Vagina (tissue), 2 donors: Measurements from ENCODE around the gene SSBP2.

Experiments
- CTCF ChIP-seq, 3 experiments: fragments of 450-650 bp in 2 of 3; fragments of 200-600 bp in 1 of 3; sonication (generic) in 1 of 3; IDR thresholded peaks; one replicate each; pipeline ENCODE4 v1.5.1; 2017 to 2019; ENCODE audit warnings: antibody characterized with exemption in 3 of 3, mild to moderate bottlenecking in 2 of 3, moderate library complexity in 2 of 3
- POLR2A ChIP-seq, 2 donors: fragments of 450-650 bp; IDR thresholded peaks; one replicate each; pipeline ENCODE4 v1.6.1; 2017; ENCODE audit warnings: antibody characterized with exemption in 2 of 2, mild to moderate bottlenecking in 2 of 2, moderate library complexity in 2 of 2

- no peak for TF ChIP-seq POLR2A (IDR thresholded peaks at IDR 0.05)
- no peak for TF ChIP-seq CTCF (IDR thresholded peaks at IDR 0.05)
Observed at GRCh38 chr5:81786496-81786895, 35.6 kb upstream of the SSBP2 start.
